NB4 (cell line): ENCODE data around the gene HIC1.

ENCODE experiments used
- CTCF ChIP-seq: IDR thresholded peaks from one replicate; pipeline ENCODE4 v1.5.1; 2012; ENCODE audit warnings: low read depth, low read length
- MAX ChIP-seq: IDR thresholded peaks from 2 replicates; pipeline ENCODE4 v1.6.1; 2011; ENCODE audit warnings: low read depth, low read length
- MYC ChIP-seq: IDR thresholded peaks from 2 replicates; pipeline ENCODE4 v1.6.1; 2011; ENCODE audit warnings: low read depth, low read length
- POLR2A ChIP-seq: IDR thresholded peaks from 2 replicates; pipeline ENCODE4 v1.6.1; 2011; ENCODE audit warnings: mild to moderate bottlenecking; ENCODE audit not compliant: insufficient read length; ENCODE audit errors: extremely low read depth

GRCh38 chr17:2064147-2064489 is 9.2 kb downstream of the HIC1 start:
- TF ChIP-seq CTCF (no peak), POLR2A (no peak), MAX (no peak), MYC (no peak)
